HuH-7 (cell line): ENCODE measurements around the gene CCDC9B.
A peak's percentile ranks its signal among the peaks of the same experiment; 100 is the strongest.

Experiments used
- DNase-seq: peaks from one replicate; pipeline ENCODE4 v3.0.0; 2011; ENCODE audit warnings: low spot score

The CCDC9B gene

DNA sequence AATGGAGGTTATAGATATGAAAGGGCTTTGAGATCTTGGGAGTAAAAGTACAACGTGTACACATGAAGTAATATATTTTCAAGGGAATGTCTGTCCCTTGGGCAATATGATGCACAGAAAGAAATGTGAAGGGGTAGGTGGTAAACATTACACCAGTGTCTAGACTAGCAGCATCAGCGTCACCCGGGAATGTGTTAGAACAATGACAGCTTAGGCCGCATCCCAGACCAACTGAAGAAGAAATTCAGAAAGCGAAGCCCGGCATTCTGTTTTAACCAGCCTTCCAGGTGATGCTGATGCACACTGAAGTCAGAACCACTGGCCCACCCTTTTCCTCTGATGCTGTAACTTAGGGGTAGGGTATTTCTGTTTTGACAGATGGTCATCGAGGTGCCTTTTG, 10.9 kb downstream of the CCDC9B start:
- DNase-seq: no peak

DNA sequence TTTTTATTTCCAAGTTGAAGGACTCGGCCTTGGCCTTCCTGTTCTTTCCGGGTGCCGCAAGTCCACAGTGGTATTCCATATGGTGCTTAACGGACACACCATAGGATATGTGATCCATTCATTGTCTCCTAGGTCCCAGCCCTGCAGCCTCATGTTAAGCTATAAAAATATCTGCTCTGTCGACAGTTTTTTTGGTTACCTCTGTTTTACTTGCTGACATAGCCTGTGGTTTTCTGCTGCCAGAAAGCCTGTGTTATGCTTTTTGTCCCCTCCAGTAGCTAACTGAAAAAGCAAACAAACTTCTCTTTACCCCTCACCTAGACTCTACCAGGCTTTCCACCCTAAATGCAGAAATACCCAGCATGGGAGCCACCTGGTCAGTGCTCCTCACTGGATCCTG, 12.0 kb downstream of the CCDC9B start:
- DNase-seq: no peak

DNA sequence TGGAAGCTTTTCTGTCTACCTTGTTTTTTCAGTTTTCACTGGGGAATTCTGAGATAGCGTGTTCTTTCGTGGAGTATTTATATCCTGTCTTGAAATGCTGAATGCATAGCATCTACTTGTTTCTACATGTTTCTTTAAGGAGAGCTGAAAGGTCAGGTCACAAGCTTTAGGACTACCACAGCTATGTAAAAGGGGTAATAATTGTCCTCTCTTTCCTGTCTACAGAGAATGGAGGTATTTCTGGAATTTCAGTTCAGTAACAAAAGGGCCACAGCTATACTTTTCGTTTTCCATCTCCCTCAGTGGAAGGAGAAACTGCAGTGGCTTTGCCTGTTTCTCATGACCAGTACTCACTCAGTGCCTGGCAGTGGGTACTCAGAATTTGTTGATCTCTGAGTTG, 12.6 kb downstream of the CCDC9B start:
- DNase-seq: no peak

DNA sequence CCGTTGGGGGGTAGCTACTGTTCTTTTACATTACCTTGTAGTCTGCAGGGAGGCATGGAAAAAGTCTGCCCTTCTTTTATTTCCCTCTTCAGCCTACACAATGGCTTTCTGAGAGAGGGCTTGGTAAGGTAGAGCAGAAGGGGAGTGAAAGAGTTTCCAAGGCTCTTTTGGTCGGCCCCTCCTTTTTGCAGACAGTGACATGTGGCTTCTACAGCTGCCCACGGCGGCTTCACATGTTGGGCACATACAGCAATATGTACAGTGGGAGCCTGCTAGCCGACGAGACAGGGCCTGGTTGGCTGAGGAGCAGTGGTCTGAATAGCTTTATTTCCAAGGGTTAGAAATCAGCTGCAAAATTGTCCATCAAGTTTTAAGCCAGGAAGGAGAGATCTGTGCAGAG, 13.3 kb downstream of the CCDC9B start:
- DNase-seq: no peak

DNA sequence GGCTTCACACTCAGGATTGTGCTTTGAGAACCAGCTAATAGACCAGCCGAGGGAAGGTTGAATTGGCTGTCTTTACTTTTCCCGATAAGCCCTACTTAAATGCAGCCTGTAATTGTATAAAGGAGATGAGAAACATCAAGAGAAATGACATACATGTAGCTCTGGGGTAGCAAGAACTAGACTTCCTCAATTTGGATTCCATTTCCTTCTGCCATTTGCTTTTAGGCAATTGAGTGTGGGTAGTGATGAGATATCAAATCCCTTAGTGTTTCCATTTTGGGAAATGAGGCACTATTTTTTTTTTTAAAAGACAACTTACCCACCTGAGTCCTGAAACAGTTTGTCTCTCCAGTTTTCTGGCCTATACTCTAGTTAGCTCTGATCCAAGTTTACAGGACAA, 15.0 kb downstream of the CCDC9B start:
- DNase-seq: no peak

DNA sequence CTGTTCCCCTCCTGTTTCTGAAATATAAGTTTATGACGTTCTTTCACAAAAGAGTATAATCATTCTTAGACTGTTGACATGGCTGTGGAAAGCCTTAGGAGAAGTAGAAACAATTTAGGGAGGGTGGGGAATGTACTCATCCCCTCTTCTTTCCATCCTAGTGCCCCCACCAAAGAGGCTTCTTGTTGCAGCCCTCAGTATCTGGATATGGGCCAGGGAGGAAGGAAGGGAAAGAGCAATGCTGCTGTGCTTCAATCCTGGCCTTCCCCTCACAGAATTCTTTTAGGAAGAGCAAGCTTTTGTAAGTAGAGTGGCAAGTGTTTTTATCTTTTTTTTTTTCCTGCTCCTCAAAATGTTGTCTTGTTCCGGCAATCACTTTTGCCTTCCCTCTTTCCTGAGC, 15.6 kb downstream of the CCDC9B start:
- no peak for DNase-seq

DNA sequence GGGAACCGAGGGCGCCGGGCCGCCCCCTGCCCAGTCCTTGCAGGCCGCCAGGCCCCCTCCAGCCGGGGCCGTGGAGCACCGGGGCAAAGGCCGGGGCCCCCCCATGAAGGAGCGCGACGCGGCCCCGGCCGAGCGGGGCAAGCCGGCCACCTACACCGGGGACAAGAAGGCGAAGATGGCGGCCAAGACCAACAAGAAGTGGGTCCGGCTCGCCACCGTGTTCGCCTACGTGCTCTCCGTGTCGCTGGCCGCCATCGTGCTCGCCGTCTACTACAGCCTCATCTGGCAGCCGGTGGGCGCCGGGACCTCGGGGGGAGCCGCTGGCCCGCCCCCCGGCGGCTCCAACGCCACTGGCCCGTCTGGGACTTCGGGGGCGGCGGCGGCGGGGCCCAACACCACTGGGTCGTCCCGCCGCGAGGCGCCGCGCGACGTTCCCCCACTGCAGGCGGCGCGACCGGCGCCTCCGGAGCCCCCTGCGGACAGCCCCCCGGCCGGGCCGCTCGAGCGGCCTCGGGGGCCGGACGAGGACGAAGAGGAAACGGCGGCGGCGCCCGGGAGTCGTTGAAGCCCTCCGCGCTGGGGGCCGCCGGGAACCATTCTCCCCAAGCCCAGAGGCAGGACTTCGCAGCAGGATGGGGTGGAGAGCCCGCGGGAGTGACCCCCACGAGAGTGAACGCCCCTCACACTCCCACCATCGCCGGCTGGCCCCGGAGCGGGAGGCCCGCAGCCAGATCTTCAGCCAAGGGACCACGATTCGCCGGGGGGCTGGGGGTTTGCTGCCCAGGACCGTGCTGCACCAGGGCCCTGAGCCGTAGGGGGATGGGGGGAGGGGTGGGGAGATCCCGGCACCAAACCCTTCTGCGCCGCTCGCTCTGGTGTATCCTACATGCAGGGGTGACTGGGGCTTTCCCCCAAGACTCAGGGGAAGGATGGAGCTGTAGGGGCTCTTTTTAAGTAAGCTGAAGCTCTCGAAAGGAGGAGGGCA, 16.5 kb downstream of the CCDC9B start:
- no peak for DNase-seq

DNA sequence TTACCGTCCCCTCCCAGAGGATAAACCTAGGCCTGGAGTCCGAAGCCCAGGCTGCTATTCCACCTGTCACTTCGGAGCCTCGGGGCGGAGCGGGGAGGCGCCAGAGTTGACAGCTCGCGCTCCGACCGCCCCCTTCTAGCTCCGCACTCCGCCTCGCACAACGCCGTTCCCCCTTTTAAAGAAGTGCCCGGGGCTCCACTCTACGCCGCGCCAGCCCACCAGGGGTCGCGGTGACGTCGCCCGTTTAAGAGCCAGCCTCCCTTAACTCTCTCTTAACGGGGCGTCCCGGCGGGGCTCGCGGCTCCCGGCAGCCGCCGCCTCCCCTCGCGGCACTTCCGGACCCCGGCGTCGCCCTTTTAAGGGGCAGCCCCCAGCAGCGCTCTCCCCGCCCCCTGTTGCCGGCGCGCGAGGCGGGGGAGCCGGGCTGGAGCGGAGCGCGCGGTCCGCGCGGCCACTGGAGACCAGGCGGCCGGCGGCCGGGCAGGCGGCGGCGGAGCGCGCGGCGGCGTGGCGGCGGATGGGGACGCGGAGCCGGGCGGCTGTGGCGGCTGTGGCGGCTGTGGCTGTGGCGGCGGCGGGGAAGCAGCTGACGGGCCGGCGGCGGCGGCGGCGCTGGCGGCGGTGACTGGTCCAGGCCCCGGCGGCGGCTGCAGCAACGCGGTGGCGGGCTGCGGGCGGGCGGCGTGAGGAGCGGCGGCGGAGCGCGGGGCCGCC, 17.3 kb downstream of the CCDC9B start, which contains the start of gene INAFM2:
Gene INAFM2 (plus strand): TSS at position 454 of the 714 bp plus-strand sequence. CDS start 364 bp downstream, outside the sequence.
- peak; percentile 84 for DNase-seq

DNA sequence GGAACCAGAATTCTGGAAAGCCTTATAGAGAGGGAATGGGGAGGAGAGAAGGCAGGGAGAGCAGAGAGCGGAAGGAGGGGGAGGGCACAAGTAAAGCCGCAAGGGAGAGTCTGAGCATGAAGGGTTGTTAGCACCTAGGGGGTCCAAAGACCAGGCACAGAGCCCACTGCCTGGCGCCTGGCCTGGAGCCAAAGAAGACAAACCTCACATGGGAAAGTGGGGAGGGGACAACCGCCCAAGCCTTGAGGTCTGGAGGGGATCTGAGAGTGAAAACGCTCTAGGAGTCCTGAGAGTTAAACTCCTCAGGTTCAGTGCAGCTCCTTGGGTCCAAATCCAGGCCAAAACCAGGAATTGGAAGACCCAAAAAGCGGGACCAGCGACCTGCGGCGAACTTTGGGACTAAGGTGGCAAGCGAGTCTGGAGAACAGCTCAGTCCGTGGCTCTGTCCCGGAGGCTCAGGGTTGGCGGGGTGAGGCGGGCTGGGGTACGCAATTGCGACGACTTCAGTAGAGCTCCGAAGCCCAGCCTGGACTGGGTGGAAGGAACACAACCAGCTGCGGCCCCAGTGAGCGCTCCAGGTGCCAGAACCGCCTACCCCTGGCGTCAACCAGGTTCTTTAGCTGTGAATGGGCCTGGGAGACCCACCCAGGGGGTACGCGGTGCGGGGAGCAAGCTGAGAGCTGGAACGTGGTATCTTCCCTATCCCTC, 18.1 kb downstream of the CCDC9B start:
- DNase-seq: no peak

DNA sequence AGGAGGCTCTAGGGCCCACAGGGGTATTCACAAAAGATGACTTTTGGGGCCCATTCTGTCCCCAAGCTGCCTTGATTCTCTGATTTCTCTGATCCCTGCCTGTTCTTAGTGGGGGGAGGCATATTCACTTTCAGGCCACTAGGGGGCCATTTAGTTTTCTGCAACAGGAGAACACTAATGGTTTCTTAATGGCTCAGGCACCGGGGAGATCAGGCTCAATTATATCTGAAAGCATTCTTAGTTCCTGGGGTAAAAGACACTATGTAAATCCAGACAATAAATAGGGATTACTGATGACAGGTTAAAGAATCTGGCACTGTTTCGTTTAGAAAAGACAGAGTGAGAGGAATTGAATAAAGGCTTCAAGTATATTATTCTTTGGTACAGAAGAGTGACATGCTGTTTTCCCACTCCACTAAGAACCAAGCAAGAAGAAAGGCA, 19.8 kb downstream of the CCDC9B start:
- peak; percentile 79 for DNase-seq

DNA sequence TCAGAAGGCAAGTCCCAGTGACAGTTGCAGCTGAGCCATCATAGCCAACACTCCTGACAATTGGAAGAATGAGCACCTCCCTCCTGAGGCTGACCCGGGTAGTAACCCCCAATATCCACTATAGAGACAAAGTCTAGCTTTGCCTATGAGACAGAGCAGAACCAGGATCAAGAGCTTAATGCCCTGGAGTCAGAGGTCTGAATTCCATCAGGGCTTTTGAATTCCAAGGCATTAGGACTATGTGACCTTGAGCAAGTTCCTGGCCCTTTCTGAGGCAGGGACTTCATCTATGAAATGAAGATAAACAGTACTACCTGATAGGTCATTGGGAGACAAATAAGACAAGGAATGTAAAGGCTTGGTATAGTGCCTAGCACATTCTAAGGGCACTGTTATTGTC, 20.3 kb downstream of the CCDC9B start:
- DNase-seq: no peak

DNA sequence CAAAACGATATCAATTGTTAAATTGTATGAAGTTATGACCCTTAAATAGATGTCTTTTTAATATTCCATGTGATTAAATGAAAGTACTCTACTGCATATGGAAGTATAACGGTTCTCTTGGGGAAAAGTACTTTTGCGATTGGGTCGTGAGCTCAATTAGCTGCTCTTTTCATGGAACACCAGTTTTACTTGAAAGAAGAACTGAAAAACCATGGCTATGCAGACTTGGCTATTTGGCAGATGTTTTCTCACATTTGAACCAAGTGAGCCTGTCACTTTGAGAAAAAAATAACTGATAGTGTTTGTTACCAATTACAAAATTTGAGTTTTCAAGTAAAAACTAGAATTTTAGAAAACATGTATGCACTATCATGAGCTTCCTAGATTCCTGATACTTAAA, 23.2 kb downstream of the CCDC9B start:
- no peak for DNase-seq

DNA sequence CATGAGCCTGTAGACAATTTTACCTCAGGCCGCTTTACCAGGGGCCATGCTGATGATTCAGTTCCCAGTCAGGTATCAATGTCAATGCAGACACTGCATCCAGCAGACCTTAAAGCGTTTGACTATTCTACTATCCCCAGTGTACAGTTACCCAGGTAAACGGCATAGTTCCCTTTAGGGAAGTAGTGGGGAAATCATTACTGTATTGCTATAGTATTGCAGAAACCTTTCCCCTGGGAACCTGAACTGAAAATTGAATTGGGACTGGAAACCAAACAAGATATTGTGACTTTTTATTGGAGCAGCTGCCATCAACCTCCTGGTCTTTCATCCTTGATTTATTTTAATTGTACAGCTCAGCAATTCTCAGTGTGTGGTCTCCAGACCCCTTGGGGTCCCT, 23.8 kb downstream of the CCDC9B start:
- no peak for DNase-seq

DNA sequence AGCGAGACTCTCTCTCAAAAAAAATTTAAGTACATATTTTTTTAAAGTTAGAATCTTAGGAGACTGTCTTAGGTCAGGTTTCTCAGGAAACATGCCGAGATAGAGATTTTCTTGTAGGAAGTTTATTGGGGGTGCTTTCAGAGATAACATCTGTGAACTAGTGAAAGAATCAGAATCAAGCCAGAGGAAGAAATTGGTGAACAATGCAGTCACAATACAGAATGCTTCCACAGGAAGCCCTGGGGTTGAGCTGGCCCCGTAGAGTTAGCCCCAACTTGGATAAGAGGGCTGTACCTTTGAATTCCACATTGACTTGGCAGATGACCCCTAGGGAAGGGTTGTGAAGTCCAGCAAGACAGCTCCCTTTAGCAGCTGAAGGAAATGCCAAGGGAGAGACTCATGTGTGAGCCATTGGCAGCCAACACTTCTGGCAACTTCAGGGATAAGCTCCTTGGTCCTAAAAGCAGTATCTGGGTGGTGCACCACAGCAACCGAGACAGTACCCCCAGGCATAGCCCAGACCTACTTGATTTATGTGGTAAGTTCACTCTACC, 25.9 kb downstream of the CCDC9B start:
- DNase-seq: no peak

DNA sequence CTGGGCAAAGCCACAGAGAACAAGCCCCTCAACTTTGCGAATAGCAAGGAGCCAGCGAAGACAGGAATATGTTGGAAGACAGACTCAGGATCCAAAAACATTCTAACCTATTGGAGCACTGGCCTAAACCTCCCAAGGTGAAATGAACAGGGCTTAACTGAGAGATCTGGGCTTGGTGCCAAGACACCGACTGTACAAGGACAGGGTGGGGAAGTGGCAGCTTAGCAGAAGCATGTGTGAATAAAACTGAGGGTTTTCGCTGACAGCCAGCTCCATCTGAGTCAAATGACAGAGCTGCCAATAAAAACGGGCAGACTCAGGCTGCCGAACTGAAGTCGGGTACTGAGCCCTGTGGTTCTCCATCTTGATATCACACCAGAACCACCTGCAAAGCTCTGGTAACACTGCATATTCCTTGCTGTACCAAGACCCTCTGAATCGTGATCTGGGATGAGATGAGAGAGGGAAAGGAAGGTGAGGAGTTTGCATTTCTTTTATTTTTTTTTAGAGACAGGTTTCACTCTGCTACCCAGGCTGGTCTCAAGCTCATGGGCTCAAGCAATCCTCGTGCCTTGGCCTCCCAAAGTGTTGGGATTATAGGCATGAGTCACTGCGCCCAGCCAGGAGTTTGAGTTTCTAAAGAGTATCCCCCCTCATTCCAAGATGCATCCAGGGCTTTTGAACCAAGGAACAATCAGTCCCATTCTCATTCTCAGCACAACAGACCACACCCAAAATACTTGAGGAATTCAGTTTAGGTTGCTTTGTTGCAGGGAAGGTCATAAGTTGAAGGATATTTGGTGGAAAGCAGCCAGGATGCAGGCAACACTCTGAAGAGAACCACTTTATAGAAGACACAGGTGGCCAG, 27.0 kb downstream of the CCDC9B start:
- DNase-seq: no peak

DNA sequence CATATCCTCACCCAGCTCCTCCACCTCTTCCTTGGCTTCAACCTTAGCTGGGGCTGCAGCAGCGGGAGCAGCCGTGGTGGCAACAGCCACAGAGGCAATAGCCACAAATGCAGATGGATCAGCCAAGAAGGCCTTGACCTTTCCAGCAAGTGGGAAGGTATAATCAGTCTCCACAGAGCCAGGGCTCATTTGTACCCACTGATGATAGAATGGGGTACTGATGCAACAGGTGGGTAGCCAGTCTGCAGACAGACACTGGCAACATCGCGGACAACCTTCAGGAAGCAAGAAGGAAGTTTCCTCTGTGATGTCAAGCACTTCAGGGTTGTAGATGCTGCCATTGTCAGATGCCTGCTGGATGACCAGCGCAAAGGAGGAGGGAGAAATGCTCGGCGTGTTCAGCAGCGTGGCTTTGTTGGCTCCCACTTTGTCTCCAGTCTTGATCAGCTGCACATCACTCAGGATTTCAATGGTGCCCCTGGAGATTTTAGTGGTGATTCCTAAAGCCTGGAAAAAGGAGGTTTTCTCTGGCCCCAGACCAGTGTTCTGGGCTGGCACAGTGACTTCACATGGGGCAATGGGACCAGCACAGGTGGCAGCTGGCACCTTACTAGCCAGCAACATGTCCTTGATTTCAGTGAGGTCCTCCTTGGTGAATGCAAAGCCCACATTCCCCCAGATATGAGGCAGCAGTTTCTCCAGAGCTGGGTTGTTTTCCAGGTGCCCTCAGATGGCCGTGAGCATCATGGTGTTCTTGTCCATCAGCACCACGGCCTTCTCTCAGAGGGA, 28.2 kb downstream of the CCDC9B start:
- DNase-seq: no peak

DNA sequence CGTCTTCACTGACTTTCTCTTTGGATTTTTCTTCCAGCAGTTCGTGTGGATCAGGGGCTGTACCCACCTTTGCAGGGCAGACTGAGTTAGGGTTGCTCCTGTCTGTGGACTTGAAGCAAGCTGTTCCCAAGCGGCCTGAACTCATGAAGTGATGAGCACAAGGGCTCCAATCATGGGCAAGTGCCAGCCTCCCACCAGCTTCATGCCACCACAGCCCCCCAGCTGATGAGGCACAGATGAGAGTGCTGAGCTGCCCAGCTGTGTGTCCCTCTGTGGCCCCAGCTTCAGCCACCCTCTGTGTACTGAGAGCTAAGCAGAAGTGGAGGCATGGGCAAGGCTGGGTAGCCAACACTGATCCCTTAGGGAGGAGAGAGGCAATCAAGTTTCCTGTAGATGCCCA, 29.7 kb downstream of the CCDC9B start:
- DNase-seq: no peak

DNA sequence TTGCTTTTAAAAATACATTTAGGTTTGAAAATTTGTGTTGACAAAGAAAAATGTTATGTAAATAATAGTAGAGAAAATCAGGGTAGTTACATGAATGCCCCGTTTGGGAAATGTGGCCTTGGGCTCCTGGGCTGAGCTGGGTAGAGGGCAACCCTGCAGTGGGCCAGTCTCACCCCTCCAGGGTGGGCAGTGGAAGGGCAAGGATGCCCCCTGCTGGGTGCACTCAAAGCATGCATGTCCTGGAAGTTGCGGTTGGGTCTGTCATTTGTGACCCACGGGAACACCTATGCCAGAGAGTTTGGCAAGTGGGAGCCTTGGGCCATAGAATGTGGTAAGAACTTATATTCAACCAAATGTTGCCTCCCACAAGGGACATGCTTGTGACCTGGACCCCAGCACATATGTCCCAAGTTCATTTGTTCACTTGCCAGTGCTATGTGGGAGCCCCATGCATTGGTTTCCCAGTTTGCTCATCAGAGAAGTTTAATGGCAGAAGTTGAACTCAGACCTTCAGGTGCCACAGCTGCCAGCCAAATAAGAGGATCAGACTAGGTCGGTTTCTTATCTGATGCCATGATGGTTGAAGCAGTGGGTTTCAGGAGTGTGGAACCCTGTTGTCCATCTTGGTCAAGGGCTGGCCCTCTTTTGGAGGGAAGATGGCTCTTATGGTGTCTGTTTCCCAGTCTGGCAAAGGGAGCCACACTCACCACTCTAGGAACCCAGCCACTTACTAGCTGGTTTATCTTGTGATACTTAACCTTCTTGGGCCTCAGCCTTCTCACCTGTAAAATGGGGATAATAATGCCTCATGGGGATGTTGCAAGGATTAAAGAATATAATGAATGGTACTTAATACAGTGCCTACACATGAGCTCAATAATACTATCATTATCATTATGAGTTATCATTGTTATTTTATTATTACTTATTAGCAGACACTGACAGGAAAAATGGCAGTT, 30.5 kb downstream of the CCDC9B start:
- peak; percentile 73 for DNase-seq

DNA sequence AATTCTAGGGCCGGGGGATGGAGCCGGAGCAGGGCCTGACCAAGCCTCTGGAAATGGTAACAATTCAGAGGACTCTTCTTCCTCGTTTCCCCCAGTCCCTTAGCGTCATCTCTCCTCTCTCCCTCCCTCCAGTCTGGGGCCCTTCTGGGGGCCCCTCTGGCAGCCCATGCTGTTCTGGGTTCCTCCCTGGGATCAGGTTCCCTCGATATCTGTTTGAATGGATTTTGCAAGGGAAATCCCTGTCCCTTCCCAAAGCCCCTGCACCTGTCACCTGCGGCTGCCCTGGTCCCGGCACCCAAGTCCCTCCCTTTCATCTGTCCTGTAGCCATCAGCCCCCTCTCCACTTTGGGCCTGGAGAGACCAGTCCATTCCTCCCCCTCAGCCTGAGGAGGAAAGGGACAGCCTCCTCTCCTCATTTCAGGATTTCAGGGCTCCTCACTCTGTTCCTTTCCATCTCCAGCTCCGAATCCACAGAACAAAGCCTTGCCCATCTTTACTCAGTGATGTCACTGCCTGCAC, 31.3 kb downstream of the CCDC9B start:
- DNase-seq: no peak
